AG08396 (cell line): ENCODE data around the gene KATNAL2.

ENCODE experiments used
- DNase-seq: peaks from one replicate; pipeline ENCODE4 v3.0.0; 2012; ENCODE audit warnings: low spot score, mixed read lengths

KATNAL2 gene

DNA sequence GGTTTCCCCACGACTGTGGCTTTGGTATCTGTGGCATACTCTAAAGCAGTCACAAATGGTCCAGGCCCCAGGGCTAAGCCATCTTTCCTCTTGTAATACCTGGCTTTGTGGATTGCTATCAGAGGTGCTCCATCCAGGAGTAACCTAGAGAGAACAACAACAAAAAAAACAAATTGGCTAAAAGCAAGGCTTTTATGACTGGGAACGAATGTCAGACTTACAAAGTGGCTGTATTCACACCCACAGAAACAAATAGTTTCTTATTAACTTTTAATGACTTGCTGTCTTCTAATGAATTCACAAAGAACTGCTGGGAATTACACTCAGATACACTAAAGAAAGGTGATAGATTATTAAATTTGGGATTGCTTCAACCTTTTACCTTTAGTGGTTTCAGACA is 197.8 kb downstream of the KATNAL2 start:
- DNase-seq: no peak

DNA sequence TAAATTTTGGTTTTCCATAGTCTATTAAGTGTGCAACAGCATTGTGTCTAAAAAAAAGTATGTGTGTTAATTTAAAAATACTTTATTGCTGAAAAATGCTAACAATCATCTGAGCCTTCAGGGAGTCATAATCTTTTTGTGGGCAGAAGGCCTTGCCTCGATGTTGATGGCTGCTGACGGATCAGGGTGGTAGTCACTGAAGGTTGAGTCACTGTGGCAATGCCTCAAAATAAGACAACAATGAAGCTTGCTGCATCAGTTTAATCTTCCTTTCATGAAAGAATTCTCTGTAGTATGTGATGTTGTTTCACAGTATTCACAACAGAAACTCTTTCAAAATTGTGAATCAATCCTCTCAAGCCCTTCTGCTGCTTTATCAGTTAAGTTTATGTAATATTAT is 201.6 kb downstream of the KATNAL2 start:
- DNase-seq: no peak

DNA sequence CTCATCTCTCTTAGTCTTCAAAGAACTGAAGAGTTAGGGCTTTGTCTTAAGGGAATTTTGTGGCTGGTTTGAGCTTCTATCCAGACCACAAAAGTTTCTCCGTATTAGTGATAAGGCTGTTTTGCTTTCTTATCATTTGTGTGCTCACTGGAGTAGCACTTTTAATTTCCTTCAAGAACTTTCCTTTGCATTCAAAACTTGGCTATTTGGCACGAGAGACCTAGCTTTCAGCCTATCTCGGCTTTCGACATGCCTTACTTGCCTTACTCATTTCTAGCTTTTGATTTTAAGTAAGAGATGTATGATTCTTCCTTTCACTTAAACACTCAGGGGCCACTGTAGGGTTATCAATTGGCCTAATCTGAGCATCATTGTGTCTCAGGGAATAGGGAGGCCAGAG is 203.0 kb downstream of the KATNAL2 start:
- DNase-seq: no peak

DNA sequence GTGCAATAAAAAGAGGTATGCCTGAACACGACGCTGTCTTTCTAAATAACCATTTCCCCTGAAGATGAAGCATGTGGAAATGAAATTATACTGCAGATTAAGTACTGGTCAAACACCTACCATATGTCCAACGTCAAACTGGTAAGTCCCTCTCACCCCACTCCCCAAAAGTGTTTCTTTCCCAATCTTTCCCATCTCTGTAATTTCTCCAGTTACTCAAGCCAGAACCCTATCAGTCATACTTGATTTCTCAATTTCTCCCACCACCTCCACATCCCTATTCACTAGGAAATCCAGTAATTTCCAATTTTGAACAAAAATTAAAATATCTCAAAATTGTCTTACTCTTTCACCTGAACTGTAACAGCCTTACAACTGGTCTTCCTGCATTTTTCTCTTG is 203.7 kb downstream of the KATNAL2 start:
- no peak for DNase-seq

DNA sequence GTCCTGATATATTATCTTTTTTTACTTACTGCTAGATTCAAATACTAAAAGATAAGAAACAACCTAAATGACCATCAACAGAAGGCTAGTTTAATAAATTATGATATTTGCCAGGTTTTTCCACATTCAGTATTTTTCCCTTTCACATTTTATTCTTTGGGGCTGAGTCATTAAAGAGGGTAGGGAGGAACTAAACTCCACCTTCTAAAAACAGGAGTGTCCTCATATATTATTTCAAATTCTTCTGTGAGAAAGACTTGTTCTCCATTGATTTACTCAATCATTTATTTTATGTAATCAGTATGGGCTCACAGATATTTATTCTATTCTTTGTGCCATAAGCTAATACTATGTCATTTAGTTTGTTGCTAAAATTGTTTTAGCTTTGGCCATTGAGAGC is 223.9 kb downstream of the KATNAL2 start:
- no peak for DNase-seq

DNA sequence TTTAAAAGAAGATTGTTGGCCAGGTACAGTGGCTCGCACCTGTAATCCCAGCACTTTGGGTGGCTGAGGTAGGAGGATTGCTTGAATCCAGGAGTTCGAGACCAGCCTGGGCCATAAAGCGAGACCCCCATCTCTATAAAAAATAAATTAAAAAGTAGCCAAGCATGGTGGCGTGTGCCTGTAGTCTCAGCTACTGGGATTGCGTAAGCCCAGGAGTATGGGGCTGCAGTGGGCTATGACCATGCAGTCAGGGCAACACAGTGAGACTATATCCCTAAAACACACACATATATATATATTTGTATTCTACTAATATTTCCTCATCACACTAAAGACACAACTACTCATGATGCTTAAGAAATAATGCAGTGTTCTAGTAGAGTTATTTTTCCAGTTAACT is 225.8 kb downstream of the KATNAL2 start:
- DNase-seq: no peak

DNA sequence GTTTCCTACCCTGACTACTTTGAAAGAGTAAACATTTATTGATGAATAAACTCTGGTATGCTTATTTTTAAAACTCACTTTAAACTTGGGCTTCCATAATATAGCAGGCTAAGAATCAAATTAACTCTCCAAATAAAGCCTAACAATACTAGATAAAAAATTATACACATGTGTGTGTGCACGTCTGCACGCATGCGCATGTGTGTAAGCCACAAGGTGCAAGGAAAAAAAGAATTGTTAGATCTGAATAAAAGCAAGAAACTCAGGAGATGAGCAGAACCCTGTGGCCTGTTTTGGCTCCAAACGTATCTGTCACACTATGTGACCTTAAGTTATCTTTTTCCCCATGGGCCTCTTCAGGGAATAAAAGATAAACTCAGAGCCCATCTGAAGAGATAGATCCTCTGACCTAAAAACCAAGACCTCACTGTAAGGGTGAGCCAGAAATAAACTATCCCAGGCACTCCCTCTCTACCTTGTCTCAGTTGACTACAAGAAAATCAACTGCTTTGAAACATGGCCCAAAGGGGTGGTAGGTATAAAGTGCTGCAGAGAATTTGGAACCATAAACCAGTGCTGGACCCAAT is 226.6 kb downstream of the KATNAL2 start:
- DNase-seq: no peak

DNA sequence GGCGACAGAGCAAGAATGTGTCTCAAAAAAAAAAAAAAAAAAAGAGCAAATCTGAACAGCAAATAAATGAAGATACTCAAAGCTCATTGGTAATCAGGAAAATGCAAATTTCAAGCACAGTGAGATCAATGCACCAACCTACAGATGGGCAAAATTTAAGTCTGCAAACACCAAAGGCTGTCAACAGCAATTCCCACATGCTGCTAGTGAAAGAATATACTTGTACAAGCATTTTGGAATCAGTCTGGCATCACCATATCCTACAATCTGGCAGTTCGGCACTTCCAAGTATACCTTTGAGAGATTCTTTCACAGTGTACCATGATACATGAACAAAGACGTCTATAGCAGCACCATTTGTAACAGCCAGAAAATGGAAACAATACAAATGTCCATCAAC is 228.8 kb downstream of the KATNAL2 start:
- DNase-seq: no peak

DNA sequence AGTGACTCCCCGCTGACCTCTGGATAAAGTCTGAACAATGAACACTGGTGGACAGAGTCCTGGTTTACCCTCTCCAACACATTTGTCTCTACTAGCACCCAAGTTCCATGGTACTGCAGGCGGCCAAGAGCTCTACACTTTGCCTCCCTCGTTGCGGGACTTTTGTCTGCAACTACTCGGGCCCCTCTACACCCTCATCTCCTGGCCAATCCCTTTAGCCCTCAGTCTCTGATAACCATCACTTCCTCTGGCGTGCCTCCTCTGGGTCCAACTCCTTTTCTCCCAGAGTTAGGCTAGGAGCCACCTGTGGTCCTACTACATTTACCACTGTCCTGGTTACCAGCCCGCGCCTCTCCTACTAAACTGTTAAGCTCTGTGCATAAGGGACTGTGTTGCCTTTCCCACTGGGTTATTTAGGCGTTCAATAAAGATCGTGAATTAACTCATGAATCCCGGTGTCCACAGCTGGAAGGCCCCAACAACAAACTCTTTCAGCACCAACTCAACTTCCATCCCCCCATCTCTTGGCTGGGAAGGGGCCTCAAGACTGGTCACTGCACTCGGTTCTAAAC is 232.1 kb downstream of the KATNAL2 start:
- DNase-seq: peak; percentile 14

DNA sequence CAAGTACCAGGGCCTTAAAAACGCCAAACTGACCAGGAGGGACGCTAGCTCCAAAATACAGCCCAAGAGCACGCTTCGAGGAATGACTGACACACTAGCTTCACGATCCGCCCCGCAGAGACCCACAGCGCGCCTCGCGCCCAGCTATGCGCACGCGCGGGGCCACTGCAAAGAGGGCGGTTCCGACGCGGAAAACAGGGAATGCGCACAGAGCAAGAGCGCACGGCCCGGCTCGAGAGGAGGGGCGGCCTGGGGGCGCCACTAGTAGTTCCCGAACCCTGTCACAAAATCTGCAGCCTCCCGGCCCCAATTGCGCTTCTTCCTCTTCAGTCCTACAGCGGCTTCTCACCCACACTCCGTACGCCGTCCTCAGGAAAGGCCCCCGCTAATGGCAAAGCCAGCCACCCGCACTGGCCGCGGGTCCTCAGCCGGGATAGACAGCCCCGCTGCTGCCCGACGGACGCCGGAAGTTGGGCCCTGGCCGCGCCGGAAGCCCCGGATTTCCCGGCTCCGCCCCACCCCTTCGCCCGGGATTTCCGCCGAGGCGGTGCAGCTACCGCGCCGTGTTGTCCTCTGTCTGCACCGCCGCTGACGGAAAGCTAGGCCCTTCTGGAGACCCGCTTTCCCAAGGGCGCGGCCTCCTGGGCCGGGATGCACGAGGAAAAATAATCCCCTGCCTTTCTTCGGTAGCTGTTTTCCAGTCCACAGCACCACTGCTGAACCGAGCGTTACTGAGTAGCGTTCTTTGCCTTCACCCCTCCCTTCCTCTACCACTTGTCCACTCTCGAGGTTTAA is 232.8 kb downstream of the KATNAL2 start, which contains the start of gene HDHD2:
Gene HDHD2 (minus strand): TSS at position 472 of the 795 bp plus-strand sequence. CDS start 14,061 bp downstream, outside the sequence.
- DNase-seq: peak; percentile 89

DNA sequence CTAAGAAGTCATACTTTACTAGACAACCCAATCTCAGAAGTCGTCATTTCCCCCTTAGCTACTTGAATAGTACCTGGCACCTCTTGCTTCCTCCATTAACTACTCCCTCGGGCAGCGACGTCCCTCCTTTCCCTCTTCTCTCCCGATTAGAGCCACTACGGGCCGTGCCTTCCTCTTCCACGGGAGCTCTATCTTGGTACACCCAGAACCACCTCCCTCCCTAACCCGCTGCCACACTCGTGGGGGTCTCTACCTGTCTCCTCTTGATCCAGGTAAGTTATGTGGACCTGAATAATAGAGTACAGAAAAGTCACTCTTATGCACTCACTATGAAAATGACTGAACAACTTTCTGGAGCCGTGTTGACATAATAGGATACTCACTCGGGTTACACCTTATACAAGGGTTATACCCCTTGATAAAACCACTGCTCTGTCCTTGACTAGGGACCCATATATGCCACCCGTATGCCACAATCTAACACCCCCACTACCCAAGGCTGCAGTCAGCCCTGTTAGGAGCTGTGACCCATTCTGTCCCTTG is 233.5 kb downstream of the KATNAL2 start:
- no peak for DNase-seq

DNA sequence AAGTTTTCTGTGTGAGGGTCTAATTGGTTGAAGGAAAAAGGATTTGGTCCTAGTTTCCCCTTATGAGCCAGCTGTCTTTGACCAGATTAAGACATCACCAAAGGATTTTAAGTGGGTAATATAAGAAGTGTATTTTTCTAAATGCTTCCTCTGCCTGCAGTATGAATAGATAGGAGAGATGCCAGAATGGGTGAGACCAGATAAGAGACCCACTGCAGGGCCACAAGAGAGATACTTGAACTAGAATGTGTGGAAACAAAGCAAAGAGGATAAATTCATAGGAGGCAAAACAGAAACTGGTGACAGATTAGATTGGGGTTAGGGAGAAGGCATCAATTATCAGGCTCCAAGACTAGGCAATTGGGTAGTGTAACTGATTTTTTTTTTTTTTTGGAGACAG is 234.0 kb downstream of the KATNAL2 start:
- DNase-seq: no peak
